ENCODE results near the gene IGFALS.

Gene IGFALS

GRCh38 chr16:1821861-1822611 lies 28.5 kb upstream of the IGFALS start:
- DNase-seq (no peak), ATAC-seq (replicated peaks) (no peak)
- H3K4me3 Mint-ChIP-seq, result no peak overlapping the region
- H3K36me3 Mint-ChIP-seq, result peaks cover 10 to 11% of the 10 kb centered on the region in 2 donors
- no peaks in the 10 kb centered on the region for H3K9me3 Mint-ChIP-seq
- peaks cover 4 to 12% of the 10 kb centered on the region in 2 donors for H3K4me1 Mint-ChIP-seq
- H3K27me3 Mint-ChIP-seq, result no peaks in the 10 kb centered on the region
- H3K27ac Mint-ChIP-seq, result no peak overlapping the region

DNA sequence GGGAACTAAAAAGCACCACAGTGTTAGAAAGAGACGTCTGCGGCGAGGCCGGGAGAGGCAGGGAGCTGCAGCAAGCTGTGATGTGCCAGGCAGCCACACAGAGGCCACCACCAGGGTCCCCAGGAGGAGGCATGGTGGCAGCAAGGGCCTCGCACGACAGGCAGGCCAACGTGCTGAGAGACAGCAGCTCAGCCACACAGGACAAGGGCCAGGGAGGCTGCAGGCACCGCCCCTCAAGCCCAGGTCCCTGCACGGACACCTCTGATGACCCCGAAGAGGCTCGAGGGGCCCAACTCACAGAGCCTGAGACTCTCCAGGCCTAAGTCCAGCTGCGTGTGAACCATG lies 27.4 kb upstream of the IGFALS start:
- ATAC-seq (replicated peaks), result no peak
- Mint-ChIP-seq H3K27me3 (no peaks in the 10 kb centered on the region), H3K4me1 (peaks cover 4 to 12% of the 10 kb centered on the region in 2 donors), H3K36me3 (peaks cover 10 to 13% of the 10 kb centered on the region in 2 donors), H3K4me3 (no peak overlapping the region), H3K9me3 (no peaks in the 10 kb centered on the region), H3K27ac (no peak overlapping the region)
- no peak for DNase-seq

GRCh38 chr16:1820096-1820945 lies 26.8 kb upstream of the IGFALS start:
- DNase-seq (no peak), ATAC-seq (replicated peaks) (no peak)
- Mint-ChIP-seq H3K36me3 (peaks cover 13 to 15% of the 10 kb centered on the region in 2 donors), H3K27ac (no peak overlapping the region), H3K27me3 (no peaks in the 10 kb centered on the region), H3K4me3 (no peak overlapping the region), H3K4me1 (peaks cover 4 to 12% of the 10 kb centered on the region in 2 donors), H3K9me3 (no peaks in the 10 kb centered on the region)

GRCh38 chr16:1819611-1820010 lies 26.1 kb upstream of the IGFALS start:
- H3K4me1 Mint-ChIP-seq, result peaks cover 2 to 10% of the 10 kb centered on the region in 2 donors
- H3K27me3 Mint-ChIP-seq, result no peaks in the 10 kb centered on the region
- ATAC-seq (replicated peaks) (no peak), DNase-seq (no peak)
- no peak overlapping the region for H3K27ac Mint-ChIP-seq
- H3K9me3 Mint-ChIP-seq, result no peaks in the 10 kb centered on the region
- peaks cover 15 to 18% of the 10 kb centered on the region in 2 donors for H3K36me3 Mint-ChIP-seq
- H3K4me3 Mint-ChIP-seq, result no peak overlapping the region

DNA sequence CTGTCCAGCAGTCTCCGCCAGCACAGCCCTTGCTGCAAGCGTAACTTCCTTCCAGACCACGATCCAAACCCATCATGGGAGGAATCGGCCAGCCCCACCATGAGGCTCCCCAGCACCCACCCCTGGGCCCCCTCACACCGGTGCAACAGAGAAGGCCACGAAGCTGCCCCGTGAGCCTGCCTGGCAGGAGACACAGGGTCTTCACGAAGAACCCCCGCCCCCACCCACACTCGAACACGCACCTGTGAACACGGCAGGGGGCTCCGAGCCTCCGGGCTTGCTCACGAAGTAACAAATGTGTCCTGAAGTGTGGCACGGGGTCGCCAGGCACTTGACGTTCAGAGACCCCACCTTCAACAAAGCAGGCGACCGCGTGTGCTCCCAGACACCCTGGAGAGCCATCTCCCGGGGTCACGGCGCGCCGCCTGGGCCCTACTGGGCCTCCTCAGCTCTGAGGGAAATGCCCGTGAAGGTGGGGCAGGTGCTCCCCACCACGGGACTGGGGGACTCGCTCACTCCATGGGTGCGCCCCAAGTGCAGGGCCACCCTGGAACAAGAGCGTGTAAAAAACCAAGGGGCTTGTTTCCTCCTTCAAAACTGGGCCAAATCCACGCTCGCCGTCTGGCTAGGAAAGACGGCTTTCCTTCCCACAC lies 25.5 kb upstream of the IGFALS start:
- H3K27me3 Mint-ChIP-seq, result no peaks in the 10 kb centered on the region
- no peak for DNase-seq
- no peaks in the 10 kb centered on the region for H3K9me3 Mint-ChIP-seq
- H3K4me3 Mint-ChIP-seq, result no peak overlapping the region
- no peak for ATAC-seq (replicated peaks)
- H3K27ac Mint-ChIP-seq, result no peak overlapping the region
- peaks cover 15 to 18% of the 10 kb centered on the region in 2 donors for H3K36me3 Mint-ChIP-seq
- peaks cover 0 to 3% of the 10 kb centered on the region in 2 donors for H3K4me1 Mint-ChIP-seq

DNA sequence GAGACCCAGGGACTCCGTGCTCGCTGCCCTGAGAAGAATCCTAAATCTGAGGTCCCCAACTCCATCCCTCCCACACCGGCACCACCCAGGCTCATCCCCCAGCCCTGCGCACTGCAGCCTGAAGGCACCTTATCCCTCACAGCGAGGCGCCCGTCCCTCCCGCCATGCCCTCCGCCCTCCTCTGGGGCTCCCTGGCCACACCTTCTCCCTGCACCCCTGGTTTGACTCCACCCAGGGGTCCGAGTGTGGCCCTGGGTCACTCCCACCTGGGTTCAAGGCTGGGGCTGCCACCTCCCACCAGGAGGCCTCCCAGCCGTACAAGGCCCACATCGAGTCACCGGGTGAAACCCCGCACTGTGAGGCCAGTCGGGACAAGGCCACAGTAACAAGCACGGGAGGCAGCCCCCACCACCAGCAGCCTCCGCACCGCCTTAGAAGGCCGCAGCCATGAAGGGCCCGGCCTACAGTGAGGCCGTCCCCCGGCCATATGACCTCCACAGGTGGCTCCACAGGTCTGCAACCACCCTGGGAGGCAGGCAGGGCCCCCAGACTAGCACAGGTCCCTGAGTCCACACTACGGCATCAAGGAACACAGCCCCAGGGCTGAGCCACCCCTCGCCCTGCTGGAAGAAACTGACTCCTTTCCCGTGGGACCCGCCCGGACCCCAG lies 24.8 kb upstream of the IGFALS start:
- no peaks in the 10 kb centered on the region for H3K4me1 Mint-ChIP-seq
- ATAC-seq (replicated peaks) (no peak), DNase-seq (no peak)
- no peak overlapping the region for H3K4me3 Mint-ChIP-seq
- H3K9me3 Mint-ChIP-seq, result no peaks in the 10 kb centered on the region
- H3K27me3 Mint-ChIP-seq, result no peaks in the 10 kb centered on the region
- H3K27ac Mint-ChIP-seq, result no peak overlapping the region
- H3K36me3 Mint-ChIP-seq, result peaks cover 16 to 24% of the 10 kb centered on the region in 2 donors

DNA sequence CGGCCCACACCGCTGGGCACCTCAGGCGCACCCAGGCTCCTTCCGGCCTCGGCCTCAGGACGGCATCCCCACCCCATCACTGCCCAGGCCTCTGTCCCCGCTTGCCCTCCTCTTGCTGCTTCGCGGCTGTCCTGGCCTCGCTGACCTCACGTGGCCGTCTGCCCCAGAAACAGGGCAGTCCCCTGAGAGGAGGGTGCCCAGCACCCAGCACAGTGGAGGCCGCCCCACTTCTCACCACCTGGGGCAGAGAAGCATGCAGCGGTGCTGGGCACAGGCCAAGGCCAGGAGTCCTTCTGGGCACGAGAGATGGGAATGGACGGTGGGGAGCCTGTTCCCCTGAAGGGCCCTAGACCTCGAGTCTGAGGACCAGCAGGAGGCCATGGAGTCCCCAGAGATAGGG lies 24.2 kb upstream of the IGFALS start:
- peaks cover 0 to 4% of the 10 kb centered on the region in 2 donors for H3K4me1 Mint-ChIP-seq
- peaks cover 18 to 28% of the 10 kb centered on the region in 2 donors for H3K36me3 Mint-ChIP-seq
- H3K27me3 Mint-ChIP-seq, result no peaks in the 10 kb centered on the region
- no peaks in the 10 kb centered on the region for H3K9me3 Mint-ChIP-seq
- DNase-seq (no peak), ATAC-seq (replicated peaks) (no peak)
- H3K27ac Mint-ChIP-seq, result no peak overlapping the region
- H3K4me3 Mint-ChIP-seq, result no peak overlapping the region

DNA sequence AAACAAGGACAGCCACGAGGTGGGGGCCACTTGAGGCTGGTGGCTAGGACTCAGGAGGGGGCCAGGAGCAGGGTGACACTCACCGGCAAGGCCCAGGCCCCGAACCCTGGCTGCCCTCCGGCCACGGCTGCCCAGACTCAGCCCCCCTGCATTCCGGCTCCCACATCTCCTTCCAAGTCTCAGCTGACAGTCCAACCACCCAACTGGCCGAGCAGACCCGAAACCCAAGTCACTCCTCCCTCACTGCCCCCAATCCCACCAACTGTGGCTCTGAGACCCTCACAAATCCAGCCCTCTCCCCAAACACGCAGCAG lies 23.7 kb upstream of the IGFALS start:
- DNase-seq (no peak), ATAC-seq (replicated peaks) (no peak)
- Mint-ChIP-seq H3K4me3 (no peak overlapping the region), H3K9me3 (no peaks in the 10 kb centered on the region), H3K4me1 (peaks cover 0 to 4% of the 10 kb centered on the region in 2 donors), H3K27me3 (no peaks in the 10 kb centered on the region), H3K36me3 (peaks cover 18 to 28% of the 10 kb centered on the region in 2 donors), H3K27ac (no peak overlapping the region)

DNA sequence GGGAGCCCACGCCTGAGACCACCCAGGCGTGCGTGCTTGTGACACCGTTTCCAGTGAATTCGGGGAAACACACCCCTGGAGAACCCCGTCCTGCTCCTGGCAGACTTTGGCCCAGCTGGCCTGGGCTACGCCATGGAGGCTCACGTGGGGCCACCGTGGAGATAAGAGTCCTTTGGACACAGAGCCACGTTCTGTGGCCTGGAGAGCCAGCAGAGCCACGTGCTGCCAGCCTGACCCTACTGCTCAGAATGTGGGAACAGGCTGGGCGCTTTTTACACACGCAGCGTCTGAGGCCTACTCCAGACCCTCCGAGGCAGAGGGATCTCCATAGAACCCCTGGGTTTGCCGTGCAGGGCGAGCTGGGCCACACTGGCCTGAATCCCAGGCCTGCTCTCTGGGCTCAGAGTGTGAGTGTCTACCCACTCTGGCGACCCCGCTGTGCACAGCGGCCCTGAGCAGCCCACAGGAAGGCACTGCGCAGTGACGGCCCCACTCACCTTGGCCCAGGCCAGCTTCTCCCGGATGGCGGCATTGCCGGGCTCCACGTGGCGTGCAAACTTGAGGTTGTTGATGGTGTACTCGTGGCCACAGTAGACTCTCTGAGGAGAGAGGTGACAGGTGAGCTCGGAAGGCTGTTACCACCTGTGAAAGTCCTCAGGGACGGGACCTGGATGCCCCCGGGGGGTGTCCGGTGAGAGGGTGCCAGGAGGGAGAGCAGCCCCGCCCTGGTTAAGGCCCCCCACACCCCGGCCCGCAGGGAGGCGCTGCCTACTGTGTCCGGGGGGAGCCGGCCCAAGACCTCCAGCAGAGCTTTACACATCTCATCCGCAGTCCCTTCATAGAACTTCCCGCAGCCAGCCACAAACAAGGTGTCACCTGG lies 23.1 kb upstream of the IGFALS start:
- Mint-ChIP-seq H3K36me3 (peaks cover 18 to 28% of the 10 kb centered on the region in 2 donors), H3K27me3 (no peaks in the 10 kb centered on the region), H3K4me3 (no peak overlapping the region), H3K27ac (no peak overlapping the region), H3K4me1 (peaks cover 0 to 4% of the 10 kb centered on the region in 2 donors), H3K9me3 (no peaks in the 10 kb centered on the region)
- ATAC-seq (replicated peaks) (no peak), DNase-seq (no peak)

- no peaks in the 10 kb centered on the region for H3K27me3 Mint-ChIP-seq
- no peak overlapping the region for H3K27ac Mint-ChIP-seq
- peaks cover 0 to 4% of the 10 kb centered on the region in 2 donors for H3K4me1 Mint-ChIP-seq
- H3K9me3 Mint-ChIP-seq, result no peaks in the 10 kb centered on the region
- DNase-seq (no peak), ATAC-seq (replicated peaks) (no peak)
- H3K36me3 Mint-ChIP-seq, result peaks cover 16 to 28% of the 10 kb centered on the region in 2 donors
- no peak overlapping the region for H3K4me3 Mint-ChIP-seq
These were observed 22.0 kb upstream of the IGFALS start for GRCh38 chr16:1815461-1815860.

DNA sequence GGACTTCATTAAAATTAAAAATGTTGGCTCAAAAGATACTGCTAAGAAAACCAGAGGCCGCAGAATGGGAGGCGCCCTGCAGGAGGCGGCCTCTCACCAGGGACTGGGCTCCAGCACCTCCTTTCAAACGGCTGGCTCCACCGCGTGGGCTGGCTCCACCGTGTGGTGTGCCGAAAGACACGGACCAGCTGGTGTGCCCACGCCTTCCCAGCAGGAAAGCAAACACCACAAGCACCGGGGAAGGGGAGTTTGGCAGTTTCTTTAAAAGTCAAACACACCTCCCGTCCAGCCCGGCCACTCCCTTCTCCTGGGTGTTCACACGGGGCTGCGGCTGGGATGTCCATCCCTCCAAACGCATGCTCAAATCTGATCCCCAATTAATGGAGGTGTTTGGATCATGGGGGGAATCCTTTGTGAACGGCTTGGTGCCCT lies 19.2 kb upstream of the IGFALS start:
- H3K36me3 Mint-ChIP-seq, result peaks cover 19 to 33% of the 10 kb centered on the region in 2 donors
- H3K27ac Mint-ChIP-seq, result no peak overlapping the region
- DNase-seq, result no peak
- no peaks in the 10 kb centered on the region for H3K9me3 Mint-ChIP-seq
- peaks cover 0 to 6% of the 10 kb centered on the region in 2 donors for H3K4me1 Mint-ChIP-seq
- no peak overlapping the region for H3K4me3 Mint-ChIP-seq
- no peaks in the 10 kb centered on the region for H3K27me3 Mint-ChIP-seq
- ATAC-seq (replicated peaks), result peak; percentile 46 to 74

- no peak overlapping the region for H3K27ac Mint-ChIP-seq
- no peak overlapping the region for H3K4me3 Mint-ChIP-seq
- no peaks in the 10 kb centered on the region for H3K9me3 Mint-ChIP-seq
- peaks cover 25 to 41% of the 10 kb centered on the region in 2 donors for H3K36me3 Mint-ChIP-seq
- peaks cover 0 to 6% of the 10 kb centered on the region in 2 donors for H3K4me1 Mint-ChIP-seq
- no peak for DNase-seq
- H3K27me3 Mint-ChIP-seq, result no peaks in the 10 kb centered on the region
- no peak for ATAC-seq (replicated peaks)
These were observed 17.0 kb upstream of the IGFALS start for GRCh38 chr16:1810536-1810935.

GRCh38 chr16:1810106-1810505 lies 16.6 kb upstream of the IGFALS start:
- ATAC-seq (replicated peaks) (no peak), DNase-seq (no peak)
- H3K36me3 Mint-ChIP-seq, result peaks cover 24 to 41% of the 10 kb centered on the region in 2 donors
- H3K27ac Mint-ChIP-seq, result no peak overlapping the region
- H3K9me3 Mint-ChIP-seq, result no peaks in the 10 kb centered on the region
- H3K4me1 Mint-ChIP-seq, result peaks cover 0 to 6% of the 10 kb centered on the region in 2 donors
- no peaks in the 10 kb centered on the region for H3K27me3 Mint-ChIP-seq
- no peak overlapping the region for H3K4me3 Mint-ChIP-seq
